GM10266 (cell line): ENCODE measurements around the gene CDH20.

Source experiments
- DNase-seq: peaks from one replicate; pipeline ENCODE4 v3.0.0; 2012; ENCODE audit errors: extremely low spot score
- TF ChIP-seq, protein P1 (sequence below): IDR thresholded peaks from 2 replicates; pipeline ENCODE4 v1.5.1; 2012; ENCODE audit warnings: mild to moderate bottlenecking, low read depth; ENCODE audit not compliant: control insufficient read depth, insufficient read depth; ENCODE audit errors: missing control alignments

Gene CDH20

DNA sequence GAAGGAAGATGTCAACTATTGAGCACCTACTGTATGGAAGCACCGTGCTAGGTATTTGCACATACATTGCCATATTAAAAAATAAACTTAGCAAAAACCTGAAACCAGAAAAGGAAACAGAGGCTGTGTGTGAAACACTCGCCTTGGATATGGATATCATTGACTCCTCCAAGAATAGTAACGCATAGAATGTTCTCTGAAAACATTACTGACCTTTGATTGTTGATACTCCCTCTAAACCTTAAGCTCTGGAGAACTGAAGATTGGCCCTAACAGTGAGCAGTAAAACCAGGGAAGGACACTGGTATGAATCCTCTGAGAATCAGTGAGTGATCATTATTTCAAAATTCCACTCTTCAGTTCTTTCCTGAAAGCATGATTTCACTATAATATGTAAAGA is 236.8 kb downstream of the CDH20 start:
- TF ChIP-seq, protein P1, sequence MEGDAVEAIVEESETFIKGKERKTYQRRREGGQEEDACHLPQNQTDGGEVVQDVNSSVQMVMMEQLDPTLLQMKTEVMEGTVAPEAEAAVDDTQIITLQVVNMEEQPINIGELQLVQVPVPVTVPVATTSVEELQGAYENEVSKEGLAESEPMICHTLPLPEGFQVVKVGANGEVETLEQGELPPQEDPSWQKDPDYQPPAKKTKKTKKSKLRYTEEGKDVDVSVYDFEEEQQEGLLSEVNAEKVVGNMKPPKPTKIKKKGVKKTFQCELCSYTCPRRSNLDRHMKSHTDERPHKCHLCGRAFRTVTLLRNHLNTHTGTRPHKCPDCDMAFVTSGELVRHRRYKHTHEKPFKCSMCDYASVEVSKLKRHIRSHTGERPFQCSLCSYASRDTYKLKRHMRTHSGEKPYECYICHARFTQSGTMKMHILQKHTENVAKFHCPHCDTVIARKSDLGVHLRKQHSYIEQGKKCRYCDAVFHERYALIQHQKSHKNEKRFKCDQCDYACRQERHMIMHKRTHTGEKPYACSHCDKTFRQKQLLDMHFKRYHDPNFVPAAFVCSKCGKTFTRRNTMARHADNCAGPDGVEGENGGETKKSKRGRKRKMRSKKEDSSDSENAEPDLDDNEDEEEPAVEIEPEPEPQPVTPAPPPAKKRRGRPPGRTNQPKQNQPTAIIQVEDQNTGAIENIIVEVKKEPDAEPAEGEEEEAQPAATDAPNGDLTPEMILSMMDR, result no peak
- no peak for DNase-seq

DNA sequence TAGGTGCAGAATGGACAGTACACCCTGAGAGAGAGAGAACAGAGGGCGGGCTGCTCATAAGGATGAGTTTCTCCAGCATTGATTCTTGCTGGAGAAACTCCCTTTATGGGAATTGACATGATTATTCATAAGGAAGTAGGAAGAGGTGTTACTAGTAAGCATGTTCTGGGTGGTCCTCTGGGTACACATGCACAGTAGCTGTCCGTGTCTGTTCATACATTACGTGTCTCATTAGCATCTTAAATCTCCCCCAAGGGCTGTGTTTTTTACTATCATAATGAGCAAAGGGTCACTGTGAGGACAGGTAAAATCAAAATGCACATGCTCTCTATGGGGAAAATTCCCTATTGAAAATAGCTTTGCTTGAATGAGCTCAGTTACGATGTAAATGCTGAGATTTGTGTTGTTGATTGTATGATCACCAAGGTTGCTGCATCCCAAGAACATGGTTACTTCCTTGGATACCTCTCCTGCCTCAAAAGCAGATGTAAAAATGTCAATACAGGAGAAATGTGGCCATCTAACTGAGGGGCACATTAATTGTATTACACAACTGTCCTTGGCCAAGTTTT is 238.9 kb downstream of the CDH20 start:
- TF ChIP-seq, protein P1, result no peak
- DNase-seq, result no peak

DNA sequence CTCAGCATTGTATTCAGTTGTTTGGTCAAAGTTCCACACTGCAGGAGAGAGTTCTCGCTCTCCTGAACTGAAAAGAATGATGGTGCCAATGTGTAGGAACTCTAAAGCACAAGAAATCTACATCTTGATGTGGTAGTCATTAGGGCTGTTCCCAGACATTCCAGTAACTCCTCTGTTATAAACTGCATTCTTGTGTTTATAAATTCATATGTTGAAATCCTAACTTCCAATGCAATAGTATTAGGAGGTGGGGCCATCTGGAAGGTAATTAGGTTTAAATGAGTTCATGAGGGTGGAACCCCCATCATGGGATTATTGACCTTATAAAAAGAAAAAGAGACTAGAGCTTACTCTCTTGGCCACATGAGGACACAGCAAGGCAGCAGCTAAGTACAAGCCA is 239.6 kb downstream of the CDH20 start:
- no peak for DNase-seq
- TF ChIP-seq, protein P1, result no peak

DNA sequence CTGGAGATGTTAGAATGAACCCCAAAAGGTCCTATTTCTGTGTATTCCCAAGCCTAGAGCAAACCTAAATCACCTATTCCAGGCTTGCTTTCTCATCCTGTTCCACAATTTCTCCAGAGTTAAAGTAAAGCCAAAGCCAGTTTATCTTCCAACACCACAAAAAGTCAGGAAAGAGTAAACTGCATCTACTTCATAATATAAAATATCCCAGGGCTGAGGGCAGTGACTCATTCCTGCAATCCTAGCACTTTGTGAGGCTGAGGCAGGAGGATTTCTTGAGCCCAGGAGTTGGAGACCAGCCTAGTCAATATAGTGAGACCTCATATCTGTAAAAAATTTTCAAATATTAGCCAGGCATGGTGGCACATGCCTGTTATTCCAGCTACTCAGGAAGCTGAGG is 241.4 kb downstream of the CDH20 start:
- DNase-seq, result no peak
- TF ChIP-seq, protein P1, result no peak

DNA sequence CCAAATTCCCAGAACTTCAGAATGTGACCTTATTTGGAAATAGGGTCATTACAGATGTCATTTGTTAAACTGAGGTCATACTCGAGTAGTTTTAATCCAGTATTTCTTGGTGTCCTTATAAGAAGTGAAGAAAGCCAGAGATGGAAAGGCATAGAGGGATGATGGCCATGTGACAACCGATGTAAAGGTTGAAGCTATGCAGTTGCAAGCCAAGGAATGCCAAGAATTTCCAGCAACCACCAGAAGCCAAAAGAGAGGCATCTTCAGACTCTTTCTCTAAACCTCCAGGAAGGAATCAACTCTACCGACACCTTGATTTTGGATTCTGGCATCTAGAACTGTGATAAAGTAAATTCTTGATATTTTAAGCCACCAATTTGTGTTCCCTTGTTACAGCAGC is 242.2 kb downstream of the CDH20 start:
- no peak for DNase-seq
- TF ChIP-seq, protein P1, result no peak

DNA sequence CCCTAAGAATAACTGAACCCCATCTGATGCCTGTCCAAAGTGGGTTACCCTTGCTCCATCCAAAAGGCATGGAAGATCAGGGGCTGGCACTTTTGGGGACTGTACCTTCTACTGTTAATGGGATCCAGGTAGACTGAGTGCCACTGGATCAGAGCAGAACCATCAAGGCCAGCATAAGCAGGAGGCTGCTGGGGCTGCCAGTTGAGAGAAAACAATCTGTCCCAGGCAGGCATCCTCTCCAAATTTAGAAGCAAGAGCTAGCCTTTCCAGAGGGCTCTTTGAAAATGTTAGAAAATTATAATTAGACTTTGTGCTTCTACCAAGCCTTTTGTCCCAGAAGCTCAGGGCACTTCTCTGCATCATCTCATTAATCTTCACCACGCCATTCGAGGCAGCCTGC is 245.6 kb downstream of the CDH20 start:
- DNase-seq, result no peak

DNA sequence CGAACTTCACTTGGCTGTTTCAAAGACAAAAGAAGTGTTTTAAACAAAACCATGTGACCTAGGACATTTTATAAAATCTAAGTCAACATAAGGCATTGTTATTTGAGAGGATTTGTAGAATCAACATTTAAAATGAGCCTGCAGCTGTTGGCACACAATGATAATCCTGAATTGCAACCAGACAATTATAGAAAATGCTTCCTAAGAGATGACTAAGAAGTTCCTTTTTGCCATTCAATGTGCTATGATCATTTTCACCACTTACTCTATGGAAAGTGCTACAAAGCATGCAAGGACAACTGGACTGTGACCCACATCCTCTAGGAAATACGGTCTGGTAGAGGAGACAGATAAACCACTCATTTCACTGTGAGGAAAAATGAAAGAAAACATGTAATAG is 246.4 kb downstream of the CDH20 start:
- TF ChIP-seq, protein P1, result no peak
- no peak for DNase-seq

More for the DNA sequence above, 245.6 kb downstream of the CDH20 start:
- TF ChIP-seq, protein P1, result no peak
